ENCODE data around the gene TFAP2E.
"Not testable (repeated sequence)": the region's sequence is repeated elsewhere in the genome, so short reads cannot be mapped to it uniquely, and the experiment has no call there.

TFAP2E gene

GRCh38 chr1:35574655-35575415, 1.7 kb downstream of the TFAP2E start:
- no peak for DNase-seq

- no peak for DNase-seq
Observed at GRCh38 chr1:35575416-35575958, 2.4 kb downstream of the TFAP2E start.

- DNase-seq = no peak
Observed at GRCh38 chr1:35576061-35576765, 3.1 kb downstream of the TFAP2E start.

- not testable (repeated sequence) for DNase-seq
Observed at GRCh38 chr1:35576766-35577070, 3.6 kb downstream of the TFAP2E start.

- no peak for DNase-seq
Observed at GRCh38 chr1:35577071-35577998, 4.2 kb downstream of the TFAP2E start.

GRCh38 chr1:35580949-35581388, 7.9 kb downstream of the TFAP2E start:
- DNase-seq = no peak

GRCh38 chr1:35581621-35582020, 8.5 kb downstream of the TFAP2E start:
- DNase-seq = not testable (repeated sequence)

- no peak for DNase-seq
Observed at GRCh38 chr1:35585281-35585680, 12.2 kb downstream of the TFAP2E start.

- DNase-seq = not testable (repeated sequence)
Observed at GRCh38 chr1:35585805-35586204, 12.7 kb downstream of the TFAP2E start.

- no peak for DNase-seq
Observed at GRCh38 chr1:35586808-35587207, 13.7 kb downstream of the TFAP2E start.

- no peak for DNase-seq
Observed at GRCh38 chr1:35587736-35588135, 14.6 kb downstream of the TFAP2E start.

GRCh38 chr1:35588197-35588910, 15.2 kb downstream of the TFAP2E start:
- no peak for DNase-seq

GRCh38 chr1:35589516-35590427, 16.7 kb downstream of the TFAP2E start:
- DNase-seq = no peak

GRCh38 chr1:35590476-35591040, 17.4 kb downstream of the TFAP2E start:
- DNase-seq = no peak

- DNase-seq = no peak
Observed at GRCh38 chr1:35591211-35591610, 18.1 kb downstream of the TFAP2E start.

GRCh38 chr1:35592991-35593769, 20.1 kb downstream of the TFAP2E start:
- DNase-seq = no peak

GRCh38 chr1:35594005-35594760, 21.1 kb downstream of the TFAP2E start:
- no peak for DNase-seq

- DNase-seq = no peak
Observed at GRCh38 chr1:35595684-35596083, 22.6 kb downstream of the TFAP2E start.

- DNase-seq = no peak
Observed at GRCh38 chr1:35597870-35598269, 24.8 kb downstream of the TFAP2E start.
